ENCODE results near the gene HYAL3.

DNA sequence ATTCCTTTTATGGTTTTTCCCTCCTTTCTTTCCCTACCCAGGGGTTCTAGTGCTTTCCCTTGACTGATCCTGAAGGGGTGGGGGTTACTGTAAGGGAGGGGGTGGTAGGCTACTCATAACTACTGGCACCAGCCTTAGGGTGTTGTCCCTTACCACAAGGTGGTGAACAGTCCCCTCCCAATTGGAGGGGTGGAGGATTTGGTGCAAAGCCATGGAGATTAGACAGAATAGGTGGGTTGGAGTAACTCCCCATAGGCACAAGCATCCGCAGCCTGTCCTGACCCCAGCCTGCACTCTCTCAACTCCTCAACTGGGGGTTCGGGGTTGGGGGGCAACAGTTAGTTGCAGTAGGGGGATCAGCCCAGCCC lies 25.9 kb upstream of the HYAL3 start:
- no peak for TF ChIP-seq EP300 (IDR thresholded peaks at IDR 0.05)
- TF ChIP-seq, protein P1, sequence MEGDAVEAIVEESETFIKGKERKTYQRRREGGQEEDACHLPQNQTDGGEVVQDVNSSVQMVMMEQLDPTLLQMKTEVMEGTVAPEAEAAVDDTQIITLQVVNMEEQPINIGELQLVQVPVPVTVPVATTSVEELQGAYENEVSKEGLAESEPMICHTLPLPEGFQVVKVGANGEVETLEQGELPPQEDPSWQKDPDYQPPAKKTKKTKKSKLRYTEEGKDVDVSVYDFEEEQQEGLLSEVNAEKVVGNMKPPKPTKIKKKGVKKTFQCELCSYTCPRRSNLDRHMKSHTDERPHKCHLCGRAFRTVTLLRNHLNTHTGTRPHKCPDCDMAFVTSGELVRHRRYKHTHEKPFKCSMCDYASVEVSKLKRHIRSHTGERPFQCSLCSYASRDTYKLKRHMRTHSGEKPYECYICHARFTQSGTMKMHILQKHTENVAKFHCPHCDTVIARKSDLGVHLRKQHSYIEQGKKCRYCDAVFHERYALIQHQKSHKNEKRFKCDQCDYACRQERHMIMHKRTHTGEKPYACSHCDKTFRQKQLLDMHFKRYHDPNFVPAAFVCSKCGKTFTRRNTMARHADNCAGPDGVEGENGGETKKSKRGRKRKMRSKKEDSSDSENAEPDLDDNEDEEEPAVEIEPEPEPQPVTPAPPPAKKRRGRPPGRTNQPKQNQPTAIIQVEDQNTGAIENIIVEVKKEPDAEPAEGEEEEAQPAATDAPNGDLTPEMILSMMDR (IDR thresholded peaks at IDR 0.05) = no peak
- no peak for TF ChIP-seq POLR2A (IDR thresholded peaks at IDR 0.05)

Data from sigmoid colon (tissue), 4 donors.